GM18909 (cell line): ENCODE results near the gene C20orf204.
"Not testable (repeated sequence)": the region's sequence is repeated elsewhere in the genome, so short reads cannot be mapped to it uniquely, and the experiment has no call there.

ENCODE experiments used
- ATAC-seq: cut with Tn5 transposase; IDR thresholded peaks from one replicate; pipeline ENCODE4 v1.9.1; 2021; ENCODE audit warnings: mild to moderate bottlenecking; ENCODE audit not compliant: unreplicated experiment, poor library complexity

C20orf204 gene, protein sequence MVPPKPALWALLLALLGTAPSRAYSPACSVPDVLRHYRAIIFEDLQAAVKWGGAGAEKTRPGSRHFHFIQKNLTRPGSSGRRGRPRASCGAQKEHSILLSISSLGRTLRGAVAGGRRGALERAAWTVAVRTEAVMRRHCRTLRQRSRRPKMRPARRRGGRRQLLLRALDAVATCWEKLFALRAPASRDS

GRCh38 chr20:64035933-64036345 is at the start of gene C20orf204:
TSS of gene C20orf204 (plus strand) at chr20:64036182. CDS start at chr20:64036324, 142 bp downstream.
- ATAC-seq = no peak

DNA sequence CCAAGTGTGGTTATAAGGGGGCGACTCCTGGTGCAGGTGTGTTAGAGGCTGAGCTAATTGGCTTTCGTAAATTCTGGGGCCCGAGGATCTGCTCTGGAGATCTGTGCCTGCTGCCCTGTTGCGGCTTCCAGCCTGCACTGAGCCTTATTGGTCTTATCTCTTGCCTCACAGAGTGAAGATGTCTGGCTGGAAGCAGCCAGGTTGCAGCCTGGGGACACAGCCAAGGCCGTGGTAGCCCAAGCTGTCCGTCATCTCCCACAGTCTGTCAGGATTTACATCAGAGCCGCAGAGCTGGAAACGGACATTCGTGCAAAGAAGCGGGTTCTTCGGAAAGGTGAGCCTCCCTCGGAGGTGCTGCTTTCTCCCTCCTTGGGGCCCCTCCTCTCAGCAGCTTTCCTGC is 35.1 kb upstream of the C20orf204 start:
- no peak for ATAC-seq

- no peak for ATAC-seq
Measured at GRCh38 chr20:64001607-64002011, 34.4 kb upstream of the C20orf204 start.

GRCh38 chr20:64003960-64004725 is 31.8 kb upstream of the C20orf204 start:
- ATAC-seq = no peak

- no peak for ATAC-seq
Measured at GRCh38 chr20:64005394-64005793, 30.6 kb upstream of the C20orf204 start.

DNA sequence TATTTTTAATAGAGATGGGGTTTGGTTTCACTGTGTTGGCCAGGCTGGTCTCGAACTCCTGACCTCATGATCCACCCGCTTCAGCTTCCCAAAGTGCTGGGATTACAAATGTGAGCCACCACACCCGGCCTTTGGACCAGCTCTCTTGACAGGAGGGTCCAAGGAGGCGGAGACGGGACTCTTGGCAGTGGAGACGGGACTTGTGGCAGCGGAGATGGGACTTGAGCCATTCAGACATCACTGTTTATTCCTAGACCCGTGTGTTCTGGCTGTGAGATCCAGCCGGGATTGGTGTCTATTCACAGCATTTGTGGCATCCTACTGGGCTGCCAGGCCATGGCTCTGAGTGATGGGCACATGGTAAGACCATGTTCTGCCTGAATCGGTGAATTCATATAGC is 29.5 kb upstream of the C20orf204 start:
- no peak for ATAC-seq

DNA sequence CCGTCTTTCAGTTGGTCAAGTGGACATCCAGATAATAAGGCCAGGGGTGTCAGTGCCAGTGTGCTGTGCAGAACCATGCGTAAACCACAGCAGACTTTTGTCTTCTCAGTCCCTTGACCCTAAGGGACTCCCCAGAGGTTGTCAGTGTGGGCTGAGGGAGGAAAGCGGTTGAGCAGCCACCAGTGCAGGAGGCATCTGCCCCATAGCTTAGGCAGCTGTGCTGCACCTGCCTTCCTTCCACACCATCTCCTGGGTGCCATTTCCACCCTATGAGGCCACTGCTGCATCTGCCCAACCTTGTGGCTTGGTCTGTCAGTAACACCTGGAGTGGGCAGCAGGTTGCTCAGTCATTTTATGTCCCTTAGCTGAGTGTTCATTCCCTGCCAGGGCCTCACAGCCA is 29.1 kb upstream of the C20orf204 start:
- no peak for ATAC-seq

DNA sequence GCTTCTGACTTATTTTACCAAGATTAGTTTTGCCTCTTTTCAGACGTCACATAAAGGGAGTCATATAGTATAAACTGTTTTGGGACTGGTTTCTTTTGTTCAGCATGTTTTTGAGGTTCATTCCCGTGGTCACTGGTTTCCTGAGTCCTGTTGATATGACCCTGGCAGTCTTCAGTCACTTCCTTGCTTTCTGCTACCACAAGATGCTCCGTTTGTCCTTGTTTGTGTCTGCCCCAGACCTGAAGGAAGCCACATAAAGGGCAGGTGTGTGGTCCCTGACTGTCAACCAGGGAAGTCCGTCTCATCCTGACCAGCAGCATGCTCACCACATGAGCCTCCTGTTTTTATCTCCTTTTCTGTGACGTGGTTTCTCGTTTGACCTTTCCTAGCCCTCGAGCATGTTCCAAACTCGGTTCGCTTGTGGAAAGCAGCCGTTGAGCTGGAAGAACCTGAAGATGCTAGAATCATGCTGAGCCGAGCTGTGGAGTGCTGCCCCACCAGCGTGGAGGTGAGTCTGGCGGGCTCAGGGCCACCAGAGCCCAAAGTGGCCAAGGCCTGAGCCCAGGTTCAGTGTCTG is 26.1 kb upstream of the C20orf204 start:
- ATAC-seq = no peak

DNA sequence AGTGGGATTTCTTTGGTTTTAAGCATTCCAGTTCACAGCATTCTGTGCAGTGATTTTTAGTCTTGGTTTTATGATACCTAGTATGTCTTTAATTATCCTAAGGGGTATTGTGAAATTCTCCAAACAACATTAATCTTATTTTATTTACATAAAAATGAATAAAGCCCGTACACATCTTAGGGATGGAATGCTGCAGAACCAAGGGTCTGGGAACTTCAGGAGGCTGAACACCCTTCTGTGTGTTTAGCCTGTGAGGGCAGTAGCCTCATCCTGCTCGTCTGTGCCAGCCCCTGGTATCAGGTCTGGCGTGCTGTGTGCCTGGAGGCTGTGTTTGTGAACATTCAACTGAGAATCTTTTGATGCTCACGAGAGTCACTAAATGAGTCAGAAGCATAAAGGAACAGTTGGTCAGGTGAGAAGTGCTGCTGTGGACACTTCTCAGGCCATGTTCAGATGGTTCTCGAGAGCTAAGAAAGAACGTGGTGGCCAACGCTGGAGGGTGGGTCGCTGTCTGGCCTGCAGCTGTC is 25.2 kb upstream of the C20orf204 start:
- no peak for ATAC-seq

GRCh38 chr20:64011366-64011779 is 24.6 kb upstream of the C20orf204 start:
- no peak for ATAC-seq

GRCh38 chr20:64012385-64013154 is 23.4 kb upstream of the C20orf204 start:
- ATAC-seq = not testable (repeated sequence)

GRCh38 chr20:64015635-64016034 is 20.3 kb upstream of the C20orf204 start:
- ATAC-seq = no peak

GRCh38 chr20:64021124-64021975 is 14.6 kb upstream of the C20orf204 start:
- ATAC-seq = no peak

DNA sequence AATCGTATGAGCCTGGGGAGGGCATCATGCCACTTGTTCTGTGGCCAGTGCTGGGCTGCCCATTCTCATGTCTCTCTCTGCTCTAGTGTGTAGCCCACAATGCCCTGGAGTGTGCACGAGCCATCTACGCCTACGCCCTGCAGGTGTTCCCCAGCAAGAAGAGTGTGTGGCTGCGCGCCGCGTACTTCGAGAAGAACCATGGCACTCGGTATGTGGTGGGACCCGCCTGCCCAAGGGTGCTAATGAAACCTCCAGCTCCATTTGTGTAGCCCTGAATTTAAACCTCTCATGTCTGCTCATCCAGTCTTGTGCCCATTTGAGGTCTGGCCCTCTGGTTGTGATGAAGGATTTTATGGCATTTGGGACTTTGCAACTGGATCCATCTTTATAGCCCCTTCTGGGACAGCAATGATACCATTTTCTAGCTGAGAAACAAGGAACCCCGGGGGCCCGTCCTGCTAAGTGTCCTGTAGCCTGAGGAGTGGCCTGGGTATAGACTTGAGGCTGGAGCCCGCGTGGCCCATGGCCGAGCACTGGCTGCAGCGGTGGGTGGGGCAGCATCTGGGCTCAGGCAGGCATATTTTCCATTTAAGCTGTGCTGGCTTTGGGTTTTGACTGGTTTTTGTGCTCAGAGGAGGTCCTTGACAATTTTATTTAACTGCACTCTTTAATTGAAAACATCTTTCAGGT is 13.2 kb upstream of the C20orf204 start:
- ATAC-seq = no peak

- no peak for ATAC-seq
Measured at GRCh38 chr20:64023361-64024140, 12.4 kb upstream of the C20orf204 start.

DNA sequence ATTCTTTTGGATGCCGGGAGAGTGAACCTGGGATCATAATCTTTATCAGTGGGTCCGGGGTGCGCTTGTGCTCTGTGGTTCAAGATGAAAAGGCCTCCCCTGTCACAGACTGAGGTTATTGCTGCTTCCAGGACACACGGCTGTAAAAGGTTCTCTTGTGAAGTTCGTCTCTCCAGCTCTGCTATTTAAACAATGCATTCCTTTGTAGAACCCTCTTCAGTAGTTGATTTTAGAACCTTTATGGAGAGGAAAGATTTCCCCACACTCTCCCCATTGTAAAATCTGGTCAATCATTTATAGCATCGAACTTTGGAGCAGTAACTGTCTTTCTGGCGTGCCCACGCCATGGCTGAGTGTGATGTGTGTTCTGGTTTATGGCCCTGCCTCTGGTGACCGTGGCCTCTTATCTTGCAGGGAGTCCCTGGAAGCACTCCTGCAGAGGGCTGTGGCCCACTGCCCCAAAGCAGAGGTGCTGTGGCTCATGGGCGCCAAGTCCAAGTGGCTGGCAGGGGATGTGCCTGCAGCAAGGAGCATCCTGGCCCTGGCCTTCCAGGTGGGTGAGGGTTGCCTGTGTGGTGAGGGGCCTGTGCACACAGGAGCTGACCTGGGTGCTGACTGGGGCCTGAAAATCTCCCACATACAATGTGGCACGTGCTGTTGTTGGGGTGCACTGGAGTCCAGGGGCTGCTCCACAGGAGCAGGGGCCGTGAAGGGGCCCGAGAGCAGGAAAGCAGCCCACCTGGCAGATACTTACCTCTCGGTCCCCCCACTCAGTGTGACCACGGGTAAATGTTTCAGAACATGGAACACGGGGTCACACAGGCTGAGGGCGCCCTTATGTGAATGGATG is 11.6 kb upstream of the C20orf204 start:
- no peak for ATAC-seq

DNA sequence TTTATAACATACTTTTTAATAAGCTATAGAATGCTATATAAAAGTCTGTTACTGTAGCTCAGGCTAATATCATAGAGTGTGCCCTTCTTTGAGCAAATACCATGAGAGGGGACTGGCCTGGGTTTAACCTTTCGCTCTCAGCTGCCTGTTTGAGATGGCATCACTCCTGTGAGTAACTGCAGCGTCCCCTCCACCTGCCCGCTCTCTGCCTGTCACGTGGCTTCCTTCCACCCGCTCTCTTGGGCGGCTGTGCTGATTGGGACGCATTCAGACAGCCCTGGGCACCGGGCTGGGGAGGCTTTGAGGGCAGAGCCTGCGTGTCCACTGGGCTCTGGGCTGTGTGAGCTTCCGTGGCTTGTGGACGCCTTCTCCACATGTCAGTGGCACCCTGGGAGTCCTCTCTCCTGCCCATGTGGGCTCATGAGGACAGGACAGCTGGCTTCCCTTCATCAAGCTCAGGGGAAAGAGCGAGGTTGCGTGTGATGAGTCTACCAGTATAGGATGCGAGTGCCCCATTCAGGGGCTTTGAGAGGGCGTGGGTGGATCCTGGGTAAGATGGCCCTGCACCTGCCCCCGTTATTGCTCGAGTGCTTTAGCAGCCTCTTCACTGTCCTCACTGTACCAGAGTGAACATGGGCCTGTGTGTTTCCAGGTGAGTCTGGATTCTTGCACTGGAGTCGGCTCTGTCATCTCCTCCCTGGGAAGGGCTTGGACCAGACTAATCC is 10.7 kb upstream of the C20orf204 start:
- ATAC-seq = no peak
